Amniotic epithelial cell (primary cell): ENCODE measurements around the gene PHRF1.

ENCODE experiments used
- DNase-seq: peaks from one replicate; pipeline ENCODE4 v3.0.0-alpha.2; 2010; ENCODE audit warnings: low read depth

Gene PHRF1

DNA sequence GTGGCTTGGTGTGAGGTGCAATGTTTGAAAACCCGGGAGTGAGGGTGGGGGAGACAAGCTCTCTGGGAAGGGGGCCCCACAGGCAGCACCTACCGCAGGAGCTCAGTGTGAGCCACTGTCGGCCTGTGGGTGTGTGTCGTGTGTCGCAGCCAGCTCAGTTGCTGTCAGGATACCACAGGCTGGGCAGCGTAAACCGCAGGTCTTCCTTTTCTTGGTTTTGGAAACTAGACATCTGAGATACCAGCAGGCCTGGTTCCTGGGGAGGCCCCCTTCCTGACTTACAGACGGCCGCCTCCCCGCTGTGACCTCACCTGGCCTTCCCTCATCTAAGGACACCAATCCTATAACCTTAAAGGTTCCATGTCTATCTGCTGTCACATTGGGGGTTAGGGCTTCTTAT lies 20.1 kb downstream of the PHRF1 start:
- no peak for DNase-seq

DNA sequence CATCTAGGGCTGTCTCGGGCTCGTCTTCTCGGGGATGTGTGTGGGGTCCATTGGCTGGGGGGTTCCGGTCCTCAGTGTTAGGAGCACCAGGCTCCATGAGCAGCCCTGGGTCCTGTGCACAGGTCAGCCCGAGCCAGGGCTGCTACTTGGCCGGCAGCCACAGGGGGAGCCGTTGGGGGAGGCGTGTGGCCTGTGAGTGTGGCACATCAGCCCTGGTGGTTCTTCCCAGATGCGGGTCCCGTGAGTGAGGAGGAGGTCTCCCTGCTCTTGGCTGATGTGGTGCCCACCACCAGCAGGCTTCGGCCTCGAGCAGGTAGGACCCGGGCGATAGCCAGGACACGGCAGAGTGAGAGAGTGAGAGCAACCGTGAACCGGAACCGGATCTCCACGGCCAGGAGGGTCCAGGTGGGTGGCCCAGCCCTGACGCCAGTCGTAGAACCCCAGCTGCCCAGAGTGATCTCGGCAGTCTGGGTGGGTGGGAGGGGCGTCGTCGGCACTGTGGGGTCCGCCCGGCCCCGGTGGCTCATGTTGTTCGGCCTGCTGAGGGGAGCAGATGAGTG lies 21.0 kb downstream of the PHRF1 start:
- DNase-seq, result no peak

DNA sequence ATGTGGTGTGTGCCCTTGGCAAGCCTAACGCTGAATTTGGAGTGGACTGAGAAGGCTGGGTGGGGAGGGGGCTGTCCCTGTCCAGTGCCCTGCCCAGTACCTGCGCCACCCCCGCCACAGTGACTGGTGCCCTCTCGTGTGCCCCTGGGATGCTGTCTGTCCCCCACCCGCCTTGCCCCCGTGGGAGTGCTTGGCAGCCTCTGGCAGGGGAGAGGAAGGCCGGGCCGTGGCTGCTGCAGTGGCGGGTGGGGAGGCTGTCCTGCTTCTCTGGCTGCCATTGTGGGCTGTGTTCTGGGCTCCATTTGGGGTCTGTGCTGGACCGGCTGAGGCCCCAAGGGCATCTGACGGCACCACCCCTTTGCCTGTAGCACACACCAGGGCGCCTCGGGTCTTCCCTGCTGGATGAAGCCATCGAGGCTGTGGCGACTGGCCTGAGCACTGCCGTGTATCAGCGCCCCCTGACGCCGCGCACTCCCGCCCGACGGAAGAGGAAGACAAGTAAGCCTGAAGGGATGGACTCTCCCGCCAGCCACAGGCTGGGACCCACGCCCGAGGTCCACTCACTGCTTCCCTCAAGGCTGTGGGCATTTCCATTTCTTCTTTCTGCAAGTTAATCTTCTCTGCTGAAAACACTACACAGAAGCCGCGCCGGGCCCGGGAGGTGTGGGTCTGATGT lies 21.9 kb downstream of the PHRF1 start:
- no peak for DNase-seq

DNA sequence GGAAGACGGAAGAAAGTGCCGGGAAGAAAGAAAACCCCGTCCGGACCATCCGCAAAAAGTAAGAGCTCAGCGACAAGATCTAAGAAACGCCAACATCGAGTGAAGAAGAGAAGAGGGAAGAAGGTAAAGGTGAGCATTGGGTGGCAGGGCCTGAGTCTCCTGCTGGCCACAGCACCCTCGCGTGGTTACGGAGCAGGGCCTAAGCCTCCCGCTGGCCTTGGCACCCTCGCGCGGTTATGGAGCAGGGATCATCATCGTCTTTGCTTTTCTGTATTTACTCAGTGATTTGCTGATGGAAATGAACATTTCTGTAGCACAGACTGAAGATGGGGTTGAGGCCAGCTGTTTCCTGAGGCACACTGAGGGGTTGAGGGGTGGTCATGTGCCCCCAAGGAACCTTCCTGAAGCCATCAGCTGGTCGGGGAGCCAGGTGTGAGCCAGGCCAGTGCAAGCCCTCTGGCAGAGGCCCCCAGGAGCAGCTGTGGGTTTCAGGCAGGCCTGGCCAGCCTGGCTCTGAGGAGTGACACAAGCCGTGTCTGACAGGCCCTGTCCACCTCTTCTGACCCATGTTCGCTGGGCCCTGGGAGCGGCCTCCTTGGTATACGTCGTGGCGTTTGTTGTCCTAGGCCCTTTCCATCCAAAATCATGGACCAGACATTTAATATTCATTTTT lies 25.4 kb downstream of the PHRF1 start:
- DNase-seq, result no peak

DNA sequence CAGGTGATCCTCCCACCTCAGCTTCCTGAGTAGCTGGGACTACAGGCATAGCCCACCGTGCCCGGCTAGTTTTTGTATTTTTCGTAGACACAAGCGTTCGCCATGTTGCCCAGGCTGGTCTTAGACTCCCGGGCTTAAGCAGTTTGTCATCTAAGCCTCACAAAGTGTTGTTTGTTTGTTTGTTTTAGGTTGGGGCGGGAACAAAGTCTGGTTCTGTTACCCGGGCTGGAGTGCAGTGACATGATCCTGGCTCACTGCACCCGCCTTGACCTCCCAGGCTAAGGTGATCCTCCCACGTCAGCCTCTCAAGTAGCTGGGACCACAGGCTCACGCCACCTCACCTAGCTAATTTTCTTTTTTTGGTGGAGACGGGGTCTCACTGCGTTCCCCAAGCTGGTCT lies 26.9 kb downstream of the PHRF1 start:
- DNase-seq, result no peak

DNA sequence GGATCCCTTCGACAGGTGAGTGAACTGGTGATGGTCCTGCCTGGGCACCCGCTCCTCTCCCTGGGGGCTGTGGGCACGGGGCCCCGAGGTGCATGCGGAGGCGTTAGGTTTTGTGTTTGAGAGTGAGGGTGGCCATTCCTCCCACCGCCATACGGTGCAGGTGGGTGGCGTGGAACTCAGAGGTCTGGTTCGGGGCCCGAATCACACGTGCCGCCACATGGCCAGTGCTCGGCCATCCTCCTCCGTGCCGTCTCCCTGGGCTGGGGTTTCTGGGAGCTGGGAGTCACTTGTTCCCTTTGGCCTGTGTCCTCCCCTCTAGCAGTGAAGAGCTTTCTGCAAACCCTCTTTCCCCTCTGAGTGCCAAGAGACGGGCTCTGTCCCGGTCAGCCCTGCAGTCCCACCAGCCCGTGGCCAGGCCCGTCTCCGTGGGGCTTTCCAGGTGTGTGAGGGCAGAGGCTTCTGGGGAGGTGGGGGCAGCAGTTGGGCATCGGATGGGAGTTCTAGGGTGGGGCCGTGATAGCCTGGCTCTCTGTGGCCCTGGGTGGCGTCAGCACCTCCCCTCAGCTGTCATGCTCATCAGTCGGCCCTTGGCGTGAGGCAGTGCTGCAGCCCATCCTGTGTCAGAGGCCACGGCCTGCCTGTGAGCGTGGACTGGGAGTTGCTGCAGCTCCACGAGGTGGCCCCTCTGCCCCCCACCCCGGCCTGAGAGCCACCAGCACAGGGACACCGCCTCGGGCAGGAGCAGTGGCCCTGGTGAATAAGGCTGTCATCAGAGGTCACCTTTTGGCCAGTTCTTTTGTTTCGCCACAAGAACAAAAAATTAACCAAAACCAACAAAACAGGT lies 29.2 kb downstream of the PHRF1 start:
- DNase-seq, result no peak

DNA sequence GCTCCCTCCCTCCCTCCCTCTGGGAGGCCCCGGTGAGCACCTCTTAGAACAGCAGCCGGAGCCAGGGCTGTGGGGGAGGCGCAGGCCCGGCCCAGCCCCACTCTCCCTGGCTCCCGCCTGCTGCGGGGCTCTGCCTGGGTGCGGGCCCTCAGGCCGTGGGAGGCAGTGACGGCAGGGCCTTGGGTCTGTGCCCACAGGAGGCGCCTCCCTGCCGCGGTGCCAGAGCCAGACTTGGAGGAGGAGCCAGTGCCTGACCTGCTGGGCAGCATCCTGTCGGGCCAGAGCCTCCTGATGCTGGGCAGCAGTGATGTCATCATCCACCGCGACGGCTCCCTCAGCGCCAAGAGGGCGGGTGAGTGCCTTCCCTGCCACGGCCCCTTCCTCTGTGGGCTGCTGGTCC lies 30.0 kb downstream of the PHRF1 start:
- peak; percentile 93 for DNase-seq

DNA sequence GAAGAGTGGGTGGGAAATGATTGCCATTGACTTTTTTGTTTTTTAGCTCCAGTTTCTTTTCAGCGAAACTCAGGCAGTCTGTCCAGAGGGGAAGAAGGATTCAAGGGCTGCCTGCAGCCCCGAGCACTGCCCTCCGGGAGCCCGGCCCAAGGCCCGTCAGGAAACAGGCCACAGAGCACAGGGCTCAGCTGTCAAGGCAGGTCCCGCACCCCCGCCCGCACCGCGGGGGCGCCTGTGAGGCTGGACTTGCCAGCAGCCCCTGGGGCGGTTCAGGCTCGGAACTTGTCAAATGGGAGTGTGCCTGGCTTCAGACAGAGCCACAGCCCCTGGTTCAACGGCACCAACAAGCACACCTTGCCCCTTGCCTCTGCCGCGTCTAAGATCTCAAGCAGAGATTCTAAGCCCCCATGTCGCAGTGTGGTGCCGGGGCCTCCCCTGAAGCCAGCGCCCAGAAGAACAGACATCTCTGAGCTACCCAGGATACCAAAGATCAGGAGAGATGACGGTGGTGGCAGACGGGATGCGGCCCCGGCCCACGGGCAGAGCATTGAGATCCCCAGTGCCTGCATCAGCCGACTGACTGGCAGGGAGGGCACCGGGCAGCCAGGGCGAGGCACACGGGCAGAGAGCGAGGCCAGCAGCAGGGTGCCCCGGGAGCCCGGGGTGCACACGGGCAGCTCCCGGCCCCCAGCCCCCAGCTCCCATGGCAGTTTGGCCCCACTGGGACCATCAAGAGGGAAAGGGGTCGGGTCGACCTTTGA lies 30.9 kb downstream of the PHRF1 start:
- no peak for DNase-seq

DNA sequence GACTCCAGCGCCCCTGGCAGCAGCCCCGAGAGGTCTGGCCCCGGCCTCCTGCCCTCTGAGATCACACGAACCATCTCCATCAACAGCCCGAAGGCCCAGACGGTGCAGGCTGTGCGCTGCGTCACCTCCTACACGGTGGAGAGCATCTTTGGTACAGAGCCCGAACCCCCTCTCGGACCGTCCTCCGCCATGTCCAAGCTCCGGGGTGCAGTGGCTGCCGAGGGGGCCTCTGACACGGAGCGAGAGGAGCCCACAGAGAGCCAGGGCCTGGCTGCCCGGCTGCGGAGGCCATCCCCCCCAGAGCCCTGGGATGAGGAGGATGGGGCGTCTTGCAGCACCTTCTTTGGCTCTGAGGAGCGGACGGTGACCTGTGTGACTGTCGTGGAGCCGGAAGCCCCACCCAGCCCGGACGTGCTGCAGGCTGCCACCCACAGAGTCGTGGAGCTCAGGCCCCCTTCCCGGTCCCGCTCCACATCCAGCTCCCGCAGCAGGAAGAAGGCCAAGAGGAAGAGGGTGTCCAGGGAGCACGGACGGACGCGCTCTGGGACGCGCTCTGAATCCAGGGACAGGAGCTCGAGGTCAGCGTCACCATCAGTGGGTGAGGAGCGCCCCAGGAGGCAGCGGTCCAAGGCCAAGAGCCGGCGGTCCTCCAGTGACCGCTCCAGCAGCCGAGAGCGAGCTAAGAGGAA lies 31.8 kb downstream of the PHRF1 start:
- DNase-seq, result no peak

DNA sequence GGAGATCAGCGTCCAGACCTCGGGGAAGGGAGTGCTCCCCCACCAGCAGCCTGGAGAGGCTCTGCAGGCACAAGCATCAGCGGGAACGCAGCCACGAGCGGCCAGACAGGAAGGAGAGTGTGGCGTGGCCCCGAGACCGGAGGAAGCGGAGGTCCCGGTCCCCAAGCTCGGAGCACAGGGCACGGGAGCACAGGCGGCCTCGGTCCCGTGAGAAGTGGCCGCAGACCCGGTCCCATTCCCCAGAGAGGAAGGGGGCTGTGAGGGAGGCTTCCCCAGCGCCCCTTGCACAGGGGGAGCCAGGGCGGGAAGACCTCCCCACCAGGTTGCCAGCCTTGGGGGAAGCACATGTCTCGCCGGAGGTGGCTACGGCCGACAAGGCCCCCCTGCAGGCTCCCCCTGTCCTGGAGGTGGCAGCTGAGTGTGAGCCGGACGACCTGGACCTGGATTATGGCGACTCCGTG lies 32.6 kb downstream of the PHRF1 start:
- DNase-seq, result no peak

DNA sequence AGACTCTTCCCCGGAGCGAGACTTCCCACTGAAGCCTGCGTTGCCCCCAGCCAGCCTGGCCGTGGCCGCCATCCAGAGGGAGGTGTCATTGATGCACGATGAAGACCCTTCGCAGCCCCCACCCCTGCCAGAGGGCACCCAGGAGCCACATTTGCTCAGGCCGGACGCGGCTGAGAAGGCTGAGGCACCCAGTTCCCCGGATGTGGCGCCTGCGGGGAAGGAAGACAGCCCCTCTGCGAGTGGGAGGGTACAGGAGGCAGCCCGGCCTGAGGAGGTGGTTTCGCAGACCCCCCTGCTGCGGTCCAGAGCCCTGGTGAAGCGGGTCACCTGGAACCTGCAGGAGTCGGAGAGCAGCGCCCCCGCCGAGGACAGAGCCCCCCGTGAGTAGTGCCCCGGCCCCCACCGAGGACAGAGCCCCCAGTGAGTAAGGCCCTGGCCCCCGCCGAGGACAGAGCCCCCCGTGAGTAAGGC lies 33.1 kb downstream of the PHRF1 start:
- DNase-seq, result no peak

DNA sequence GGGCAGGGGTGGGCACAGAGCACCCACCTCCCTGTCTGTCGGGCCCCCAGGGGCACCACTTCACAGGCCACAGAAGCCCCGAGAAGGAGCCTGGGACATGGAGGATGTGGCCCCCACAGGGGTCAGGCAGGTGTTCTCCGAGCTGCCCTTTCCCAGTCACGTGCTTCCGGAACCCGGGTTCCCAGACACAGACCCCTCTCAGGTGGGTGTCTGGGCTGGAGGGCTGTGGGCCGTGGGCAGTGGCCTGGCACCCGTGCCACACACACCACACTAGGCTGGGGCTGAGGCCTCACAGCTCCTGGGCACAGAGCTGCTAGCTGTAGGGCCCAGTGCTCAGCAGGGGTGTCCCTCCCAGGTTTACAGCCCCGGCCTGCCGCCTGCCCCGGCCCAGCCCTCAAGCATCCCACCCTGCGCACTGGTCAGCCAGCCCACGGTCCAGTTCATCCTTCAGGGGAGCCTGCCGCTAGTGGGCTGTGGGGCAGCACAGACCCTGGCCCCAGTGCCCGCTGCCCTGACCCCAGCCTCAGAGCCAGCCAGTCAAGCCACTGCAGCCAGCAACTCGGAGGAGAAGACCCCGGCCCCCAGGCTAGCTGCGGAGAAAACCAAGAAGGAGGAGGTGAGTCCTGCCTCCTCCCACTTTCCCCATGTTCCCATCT lies 34.0 kb downstream of the PHRF1 start:
- DNase-seq, result no peak

DNA sequence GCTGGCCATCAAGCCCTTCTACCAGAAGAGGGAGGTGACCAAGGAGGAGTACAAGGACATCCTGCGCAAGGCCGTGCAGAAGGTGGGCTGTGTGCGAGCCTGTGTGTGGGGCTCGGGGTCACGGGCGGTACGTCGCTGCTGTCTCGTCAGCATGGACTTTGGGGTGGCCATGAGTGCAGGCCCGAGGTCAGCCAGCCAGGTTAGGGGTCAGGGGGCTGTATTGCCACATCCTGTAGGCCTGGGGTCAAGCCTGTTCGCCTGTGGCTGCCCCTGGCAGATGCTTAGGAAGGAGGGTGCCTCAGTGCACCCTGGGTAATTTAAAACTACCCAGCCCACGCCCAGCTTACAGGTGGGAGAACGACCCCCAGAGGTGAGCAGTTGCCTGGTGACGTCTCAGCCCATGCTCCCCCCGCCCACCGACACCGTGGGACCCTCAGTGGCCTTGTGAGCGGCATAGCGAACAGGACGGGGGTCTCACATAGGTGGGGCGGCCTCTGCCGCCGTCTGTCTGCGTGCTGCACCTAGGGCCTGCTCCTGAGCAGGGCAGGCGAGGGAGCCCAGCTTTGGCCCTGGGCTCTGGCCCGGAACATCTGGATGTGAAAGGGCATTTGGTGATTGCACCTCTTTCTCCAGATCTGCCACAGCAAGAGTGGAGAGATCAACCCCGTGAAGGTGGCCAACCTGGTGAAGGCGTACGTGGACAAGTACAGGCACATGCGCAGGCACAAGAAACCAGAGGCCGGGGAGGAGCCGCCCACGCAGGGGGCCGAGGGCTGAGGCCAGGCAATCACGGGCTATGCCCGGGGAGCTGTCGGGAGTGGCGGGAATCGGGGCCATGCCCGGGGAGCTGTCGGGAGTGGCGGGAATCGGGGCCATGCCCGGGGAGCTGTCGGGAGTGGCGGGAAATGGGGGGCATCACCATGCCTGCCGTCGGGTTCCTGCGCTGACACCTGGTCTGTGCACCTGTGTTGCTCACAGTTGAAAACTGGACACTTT lies 35.0 kb downstream of the PHRF1 start:
- no peak for DNase-seq

DNA sequence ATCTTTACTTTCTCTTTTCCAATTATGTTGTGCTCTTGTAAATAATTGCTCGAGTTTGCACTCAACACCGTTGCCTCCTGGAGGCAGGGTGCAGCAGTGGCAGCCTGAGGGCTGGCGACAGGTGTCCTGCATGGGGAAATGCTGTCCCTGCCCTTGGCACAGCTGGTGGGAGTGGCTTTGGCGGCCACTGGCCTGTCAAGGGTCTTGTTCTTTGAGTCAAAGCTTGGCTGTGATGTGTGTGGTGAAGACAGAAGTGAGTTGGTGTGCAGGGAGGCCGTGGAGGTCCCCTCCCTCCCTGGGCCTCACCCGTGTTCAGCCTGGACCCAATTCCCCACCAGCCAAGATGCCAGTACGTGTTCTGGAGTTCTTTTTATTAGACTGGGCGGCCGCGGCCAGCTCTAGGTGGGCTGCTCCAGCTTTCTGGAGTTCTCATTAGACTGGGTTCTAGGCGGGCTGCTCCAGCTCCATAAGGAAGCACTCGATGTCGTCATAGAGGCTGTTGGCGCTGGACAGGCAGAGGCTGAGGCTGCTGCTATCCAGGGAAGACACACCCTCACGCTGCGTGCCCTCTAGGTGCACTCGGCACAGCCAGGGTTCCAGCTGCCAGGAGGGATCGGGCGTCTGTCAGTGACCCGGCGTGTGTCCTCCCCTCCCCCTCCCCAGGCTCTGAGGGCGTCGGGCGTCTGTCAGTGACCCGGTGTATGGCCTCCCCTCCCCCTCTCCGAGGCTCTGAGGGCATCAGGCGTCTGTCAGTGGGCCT lies 36.1 kb downstream of the PHRF1 start:
- peak; percentile 30 for DNase-seq

DNA sequence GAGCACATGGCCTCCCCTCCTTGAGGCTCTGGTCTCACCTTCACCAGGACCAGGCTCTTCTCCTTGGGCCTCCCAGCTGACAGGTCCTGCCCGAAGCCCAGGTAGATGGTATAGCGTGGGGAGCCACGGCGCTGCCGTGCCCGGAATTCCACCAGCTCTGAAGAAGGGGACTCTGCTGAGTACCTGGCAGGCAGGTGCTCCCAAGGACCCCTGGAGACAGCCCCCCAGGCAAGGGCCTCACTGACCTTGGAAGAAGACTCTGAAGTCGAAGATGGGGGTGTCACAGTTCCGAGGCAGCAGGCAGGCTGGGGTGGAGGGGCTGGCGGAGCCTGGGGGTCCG lies 36.7 kb downstream of the PHRF1 start:
- no peak for DNase-seq

DNA sequence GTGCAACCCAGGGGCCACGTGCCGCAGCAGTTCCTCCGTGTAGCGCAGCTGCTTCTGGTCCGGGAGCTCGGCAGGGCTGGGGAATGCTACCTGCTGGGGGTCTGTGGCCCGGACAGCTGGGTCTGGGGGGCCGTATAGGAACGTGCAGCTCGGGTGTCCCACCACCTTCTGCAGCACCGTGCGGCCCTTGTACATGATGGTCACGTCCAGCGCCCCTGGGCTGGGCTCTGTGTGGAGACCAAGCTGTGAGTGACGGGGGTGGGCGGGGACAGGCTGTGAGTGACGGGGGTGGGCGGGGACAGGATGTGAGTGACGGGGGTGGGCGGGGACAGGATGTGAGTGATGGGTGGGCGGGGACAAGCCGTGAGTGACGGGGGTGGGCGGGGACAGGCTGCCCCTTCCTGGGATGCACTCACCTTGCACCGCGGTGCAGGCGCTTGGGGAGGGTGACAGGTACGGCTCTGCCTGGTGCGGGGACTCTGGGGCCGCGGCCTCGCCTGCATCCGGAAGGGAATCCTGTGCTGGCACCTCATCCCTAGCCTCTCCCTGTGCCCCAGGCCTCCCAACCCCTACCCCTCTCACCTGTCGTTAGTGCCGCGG lies 37.2 kb downstream of the PHRF1 start:
- DNase-seq, result peak; percentile 53

DNA sequence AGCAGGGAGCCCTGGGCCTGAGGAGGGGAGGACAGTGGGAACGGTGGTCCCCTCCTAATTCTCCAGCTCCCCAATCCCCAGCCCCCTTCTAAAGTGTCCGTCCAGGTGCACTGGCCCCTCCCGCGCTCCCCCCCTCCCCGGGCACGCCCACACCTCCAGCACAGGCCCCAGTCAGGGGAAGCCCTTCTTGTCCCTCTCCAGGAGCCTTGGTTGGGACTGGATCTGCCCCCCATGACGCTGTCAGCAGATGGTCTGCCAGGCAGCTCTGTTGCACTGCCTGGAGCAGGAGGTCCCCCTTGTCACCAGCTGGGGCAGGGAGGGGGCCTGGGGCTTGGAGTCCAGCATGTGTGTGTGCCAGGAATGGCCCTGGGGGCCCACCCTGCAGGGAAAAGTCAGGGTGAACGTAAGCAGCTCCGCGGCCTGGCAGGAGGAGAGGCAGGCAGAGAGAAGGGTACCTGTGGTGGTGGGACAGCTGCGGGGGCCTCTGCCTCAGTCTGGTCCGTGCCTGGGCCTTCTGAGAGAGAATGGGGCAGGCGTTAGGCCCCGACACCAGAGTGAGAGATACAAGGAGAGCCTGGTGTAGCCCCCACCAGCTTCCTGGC lies 37.9 kb downstream of the PHRF1 start:
- no peak for DNase-seq
